NCI-H226 (cell line): ENCODE results near the gene CLEC3A.
A peak's percentile ranks its signal among the peaks of the same experiment; 100 is the strongest.
"Not testable (repeated sequence)": the region's sequence is repeated elsewhere in the genome, so short reads cannot be mapped to it uniquely, and the experiment has no call there.

Experiments used
- DNase-seq: peaks from one replicate; pipeline ENCODE4 v3.0.0-alpha.2; 2015

CLEC3A gene, protein sequence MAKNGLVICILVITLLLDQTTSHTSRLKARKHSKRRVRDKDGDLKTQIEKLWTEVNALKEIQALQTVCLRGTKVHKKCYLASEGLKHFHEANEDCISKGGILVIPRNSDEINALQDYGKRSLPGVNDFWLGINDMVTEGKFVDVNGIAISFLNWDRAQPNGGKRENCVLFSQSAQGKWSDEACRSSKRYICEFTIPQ

DNA sequence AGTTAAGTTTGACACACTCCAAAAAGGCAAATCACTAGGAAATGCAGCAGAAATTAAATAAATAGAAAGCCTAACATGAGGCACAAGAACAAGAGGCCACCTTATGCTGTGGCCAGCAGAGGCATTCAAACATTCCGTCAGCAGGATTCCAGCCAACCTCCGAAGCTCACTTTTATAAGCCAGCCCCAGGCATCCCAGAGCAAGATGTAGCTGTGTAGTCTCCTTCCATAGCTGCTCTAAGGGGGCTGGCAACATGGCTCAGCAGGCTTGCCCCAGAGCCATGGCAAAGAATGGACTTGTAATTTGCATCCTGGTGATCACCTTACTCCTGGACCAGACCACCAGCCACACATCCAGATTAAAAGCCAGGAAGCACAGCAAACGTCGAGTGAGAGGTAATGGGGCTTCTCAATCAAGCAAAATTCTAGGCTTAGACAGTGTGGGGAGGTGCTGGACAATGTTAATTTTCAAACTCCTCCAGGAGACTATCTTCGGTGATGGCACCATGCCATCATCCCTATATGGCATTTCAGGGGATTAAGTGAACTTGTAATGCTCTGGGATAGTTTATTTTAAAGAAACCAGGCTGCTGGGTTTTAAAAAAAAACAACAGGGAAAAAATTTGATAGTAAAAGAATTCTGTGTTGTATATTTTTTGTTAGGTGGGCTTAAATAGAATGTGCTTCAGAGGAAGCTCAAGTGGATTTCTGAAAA is at the start of gene CLEC3A:
Gene CLEC3A (plus strand): TSS at position 202 of the 714 bp plus-strand sequence. CDS start 79 bp downstream, at position 281.
- no peak for DNase-seq

DNA sequence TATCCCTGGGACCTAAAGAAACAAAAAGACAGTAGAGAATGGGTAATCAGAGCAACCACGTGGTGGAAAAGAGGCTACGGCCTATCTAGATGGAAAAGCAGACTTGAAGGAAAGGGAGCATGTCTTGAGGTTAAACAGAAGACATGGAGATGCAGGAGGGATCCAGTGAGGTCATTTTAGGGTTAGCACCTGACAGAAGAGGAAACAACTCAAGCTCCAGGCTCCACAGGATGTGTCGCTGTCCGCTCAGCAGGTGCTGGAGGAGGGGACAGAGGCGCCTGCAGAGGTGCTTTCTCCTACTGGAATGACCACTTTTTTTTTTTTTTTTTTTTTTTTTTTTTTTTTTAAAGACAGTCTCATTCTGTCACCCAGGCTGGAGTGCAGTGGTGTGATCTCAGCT is 47.5 kb upstream of the CLEC3A start:
- DNase-seq, result no peak

DNA sequence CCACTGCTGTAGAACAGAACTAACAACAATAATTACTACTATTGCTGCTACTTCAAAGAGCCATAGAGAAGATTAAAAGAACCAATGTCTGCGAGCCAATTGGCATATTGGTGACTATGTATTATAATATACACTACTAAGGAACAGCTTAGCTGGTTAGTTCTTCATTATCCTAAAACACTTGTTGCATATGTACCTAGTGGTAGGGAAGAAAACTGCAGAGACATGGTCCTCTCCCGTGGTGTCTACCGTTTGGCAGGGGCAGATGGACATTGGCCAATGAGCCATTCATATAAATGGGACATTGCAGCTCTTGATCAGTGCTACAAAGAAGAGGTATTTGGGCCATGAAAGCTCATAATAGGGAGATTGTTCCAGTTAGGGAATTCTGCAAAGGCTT is 46.4 kb upstream of the CLEC3A start:
- DNase-seq, result no peak

DNA sequence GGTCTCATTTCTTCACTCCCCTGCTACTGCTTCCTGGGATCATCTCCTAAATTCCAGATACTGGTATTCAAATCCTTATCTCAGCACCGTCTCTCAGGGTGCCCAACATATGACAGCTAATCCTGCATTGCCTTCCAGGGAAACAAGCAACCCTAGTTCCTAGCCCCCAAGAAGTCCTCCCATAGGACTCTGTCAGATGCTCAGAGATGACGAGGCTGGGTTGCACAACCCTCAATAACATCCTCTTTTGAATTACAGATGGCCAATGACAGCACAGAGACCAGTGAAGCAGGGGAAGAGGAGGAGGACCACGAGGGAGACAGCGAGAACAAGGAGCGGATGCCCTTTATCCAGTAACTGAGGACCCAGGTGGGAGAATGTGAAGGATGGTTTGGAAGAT is 45.0 kb upstream of the CLEC3A start:
- no peak for DNase-seq

DNA sequence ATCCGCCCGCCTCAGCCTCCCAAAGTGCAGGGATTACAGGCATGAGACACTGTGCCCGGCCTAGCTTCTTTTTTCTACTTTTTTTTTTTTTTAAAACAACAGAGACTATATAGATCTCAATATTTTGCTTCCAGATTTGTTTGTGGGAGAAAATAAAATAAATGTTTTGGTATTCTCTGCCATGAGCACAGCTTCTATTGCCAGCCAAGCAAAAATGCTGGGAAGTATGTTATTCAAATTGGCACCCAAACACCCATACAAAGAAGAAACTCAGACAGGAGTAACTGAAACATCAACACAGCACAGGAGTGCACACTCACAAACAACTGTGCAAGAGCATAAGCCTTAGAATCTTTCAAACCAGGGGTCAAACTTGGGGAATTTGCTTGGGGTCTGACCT is 37.2 kb upstream of the CLEC3A start:
- DNase-seq, result no peak

DNA sequence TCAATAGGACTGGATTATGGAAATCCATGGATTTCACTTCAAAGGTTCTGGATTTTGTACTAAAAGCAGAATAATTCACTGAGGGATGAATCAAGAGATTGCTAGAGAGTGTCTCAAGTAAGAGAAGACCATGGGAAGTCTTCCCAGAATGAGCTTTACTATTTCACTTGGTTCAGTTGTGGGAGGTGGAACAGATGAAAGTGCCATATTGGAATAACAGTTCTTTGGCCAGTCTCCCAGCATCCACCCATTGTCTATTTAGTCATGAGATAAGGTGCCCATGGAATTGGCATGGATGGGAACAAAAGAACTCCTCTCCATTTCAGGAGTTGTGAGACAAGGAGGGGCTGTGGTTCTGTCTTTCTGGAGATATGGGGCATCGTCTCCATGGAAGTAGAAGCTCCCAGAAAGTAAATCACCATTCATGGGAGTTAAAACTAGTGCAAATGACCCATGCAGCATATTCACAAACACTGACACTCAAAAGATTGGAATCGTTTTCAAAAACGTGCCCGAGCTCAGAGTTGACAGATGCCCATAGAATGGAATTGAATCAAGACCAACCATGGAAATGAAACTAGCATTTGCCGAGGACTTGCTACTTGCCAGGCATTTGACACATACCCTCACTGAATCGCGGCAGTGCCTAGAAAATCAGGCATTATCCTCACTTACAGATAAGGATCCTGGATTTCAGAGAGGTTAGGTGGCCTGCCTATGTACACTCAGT is 36.2 kb upstream of the CLEC3A start:
- no peak for DNase-seq

DNA sequence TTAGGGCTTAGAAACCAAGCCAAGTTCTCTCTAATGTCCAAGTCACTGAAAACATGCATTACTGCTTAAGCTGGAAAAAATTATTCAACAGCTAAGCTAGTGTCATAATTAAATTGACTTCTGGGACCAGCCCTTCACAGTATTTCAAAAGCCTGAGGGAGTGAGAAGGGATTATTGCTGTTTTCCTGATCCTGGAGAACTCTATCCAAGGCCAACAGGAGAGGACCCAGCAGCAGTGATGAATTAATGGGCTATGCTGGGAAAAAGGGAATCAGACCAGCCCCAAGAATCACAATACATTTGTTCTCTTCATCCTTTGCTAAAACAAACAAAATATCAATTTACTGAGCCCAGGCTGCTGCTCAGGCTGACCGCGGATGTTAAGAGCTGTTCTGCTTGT is 34.5 kb upstream of the CLEC3A start:
- no peak for DNase-seq

DNA sequence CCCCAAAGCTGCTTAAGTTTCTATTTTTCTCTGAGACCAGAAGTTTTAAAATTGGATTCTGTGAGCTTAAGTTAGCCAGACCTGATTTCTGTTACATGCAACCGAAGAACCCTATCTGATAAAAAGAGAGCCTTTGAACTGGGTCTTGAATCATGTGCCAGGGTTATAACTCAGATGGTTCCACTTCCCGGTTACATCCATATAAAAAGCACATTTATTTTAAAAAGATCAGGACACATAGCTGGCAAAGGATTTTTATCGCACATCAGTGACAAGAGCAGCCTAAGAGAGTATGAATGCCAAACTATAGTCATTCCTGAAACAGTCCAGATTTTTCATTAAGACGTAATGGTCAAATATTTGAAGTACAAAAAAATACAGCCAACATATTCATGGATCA is 32.5 kb upstream of the CLEC3A start:
- DNase-seq, result no peak

DNA sequence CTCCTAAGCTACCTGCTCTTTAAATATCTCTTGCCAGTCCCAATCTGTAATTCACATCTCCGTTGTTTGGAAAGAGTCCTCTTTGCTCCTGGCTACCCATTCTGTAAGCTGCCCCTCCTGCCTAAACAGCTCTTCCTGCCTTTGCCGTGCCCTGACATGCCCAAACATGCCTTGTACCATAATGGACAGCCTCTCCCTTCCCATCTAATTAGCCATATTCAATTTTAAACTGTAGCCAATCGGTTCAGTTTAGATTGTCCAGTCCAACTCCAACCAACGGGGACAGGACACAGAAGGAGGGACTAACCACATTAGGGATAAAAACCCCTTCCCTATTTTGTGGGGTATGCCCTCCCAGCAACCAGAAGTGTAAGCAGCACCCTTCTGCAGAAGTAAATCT is 30.6 kb upstream of the CLEC3A start:
- no peak for DNase-seq

DNA sequence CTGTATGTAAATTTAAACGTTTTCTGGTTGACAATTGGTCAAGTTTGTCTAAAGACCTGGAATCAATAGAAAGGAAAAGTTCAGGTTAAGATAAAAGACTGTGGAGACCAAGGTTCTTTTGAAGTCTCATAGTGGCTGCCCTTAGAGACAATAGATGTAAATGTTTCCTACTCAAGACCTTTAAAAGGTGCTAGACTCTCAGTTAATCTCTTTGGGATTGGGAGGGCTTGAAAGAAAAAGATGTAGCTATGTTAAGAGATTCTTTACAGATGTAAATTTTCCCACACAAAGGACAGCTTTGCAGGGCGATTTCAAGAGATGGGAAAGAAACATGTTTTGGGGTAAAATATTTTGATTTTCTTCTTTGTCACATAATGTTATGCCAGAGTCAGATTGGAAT is 30.0 kb upstream of the CLEC3A start:
- not testable (repeated sequence) for DNase-seq

DNA sequence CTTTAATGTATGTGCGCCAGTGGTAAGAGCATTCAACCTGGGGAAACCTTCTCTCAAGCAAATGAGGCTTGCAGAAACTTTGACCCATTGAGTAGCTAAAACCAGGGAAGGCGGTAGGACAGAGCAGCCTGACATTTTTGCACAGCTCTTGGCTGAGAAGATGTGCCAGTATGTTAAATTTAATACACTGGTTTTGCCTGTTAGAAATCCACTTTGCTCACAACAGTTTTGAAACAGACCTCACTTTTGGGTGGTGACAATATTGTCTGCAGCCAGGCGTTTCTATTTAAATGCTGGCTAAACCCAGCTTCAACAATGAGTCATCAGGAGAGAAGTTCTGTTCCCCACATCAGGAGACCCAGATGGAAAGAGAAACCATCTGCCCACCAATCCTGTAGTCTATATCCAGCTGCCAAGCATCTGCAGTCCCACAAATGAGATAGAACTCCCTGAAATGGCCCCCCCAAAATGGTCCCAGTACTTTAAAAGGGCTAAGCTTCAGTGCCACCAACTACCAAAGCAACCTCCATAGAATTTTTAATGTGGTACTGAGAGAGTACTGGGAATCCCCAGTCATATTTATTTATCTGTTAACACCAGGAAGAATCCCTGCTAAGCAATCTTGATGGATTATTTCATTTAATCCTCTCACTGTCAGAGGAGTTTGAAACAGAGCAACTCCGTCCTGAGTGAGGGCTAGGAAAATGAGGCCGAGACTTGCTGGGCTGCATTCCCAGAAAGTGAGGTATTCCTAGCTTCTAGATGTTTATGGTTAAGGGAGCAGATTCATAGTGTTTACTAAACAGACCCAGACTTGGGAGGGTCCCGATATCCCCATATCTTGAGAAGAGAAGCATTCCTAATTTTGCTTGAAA is 29.0 kb upstream of the CLEC3A start:
- DNase-seq, result no peak

DNA sequence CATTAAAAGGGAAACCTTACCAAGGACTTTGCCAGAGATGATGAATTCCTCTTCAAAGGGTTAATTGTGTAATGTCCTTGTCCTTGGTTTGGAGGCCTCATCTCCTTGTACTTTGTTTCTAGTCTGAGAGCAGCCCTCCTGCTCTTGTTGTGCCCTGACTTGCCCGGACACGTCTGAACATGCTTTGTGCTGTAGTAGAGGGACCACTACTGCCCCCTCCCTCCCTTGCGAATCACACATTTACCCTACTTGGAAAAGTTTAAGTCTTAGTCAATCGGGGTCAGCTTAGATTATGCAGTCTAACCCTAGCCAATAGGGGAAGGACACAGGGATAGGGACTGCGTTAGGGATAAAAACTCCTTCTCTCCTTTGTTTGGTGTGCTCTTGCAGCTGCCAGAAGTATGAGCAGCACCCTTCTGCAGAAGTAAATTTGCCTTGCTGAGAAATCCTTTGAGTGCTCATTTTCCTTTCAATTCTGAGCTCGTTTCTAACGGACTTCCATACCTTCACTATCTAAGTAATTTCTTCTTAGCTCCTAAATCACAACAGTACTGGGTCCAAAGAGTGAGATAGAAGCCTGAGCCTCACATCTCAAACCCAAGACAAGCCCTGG is 26.4 kb upstream of the CLEC3A start:
- no peak for DNase-seq

DNA sequence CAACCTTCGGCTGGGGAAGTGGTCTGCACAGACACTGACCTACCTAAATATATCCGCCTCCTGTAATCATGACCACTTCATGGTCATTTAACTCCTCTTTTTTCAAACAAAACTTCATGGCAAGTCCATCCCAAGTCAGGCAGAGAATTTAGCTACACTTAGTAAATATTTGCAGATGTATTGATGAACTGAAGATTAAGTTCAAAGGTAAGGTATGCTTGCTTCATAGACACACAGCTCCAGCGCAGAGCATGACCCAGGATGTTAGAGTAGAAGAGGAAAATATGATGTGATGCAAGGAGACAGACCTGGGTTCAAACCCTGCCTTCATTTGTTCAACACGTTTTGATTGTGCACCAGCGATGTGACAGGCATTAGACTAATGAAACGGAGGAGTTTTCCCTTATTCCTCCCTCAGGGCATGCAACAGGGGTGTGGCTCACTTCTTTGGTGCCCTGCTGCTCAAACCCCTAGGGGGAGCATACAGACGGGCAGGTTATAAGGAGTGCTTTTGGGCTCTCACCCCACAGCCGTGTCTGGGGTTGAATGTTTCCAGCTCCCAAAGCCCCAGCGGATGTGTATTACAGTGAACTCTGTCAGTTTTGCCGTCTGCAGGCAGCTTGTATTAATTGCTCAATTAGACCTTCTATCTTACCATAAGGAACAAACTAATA is 23.9 kb upstream of the CLEC3A start:
- no peak for DNase-seq

DNA sequence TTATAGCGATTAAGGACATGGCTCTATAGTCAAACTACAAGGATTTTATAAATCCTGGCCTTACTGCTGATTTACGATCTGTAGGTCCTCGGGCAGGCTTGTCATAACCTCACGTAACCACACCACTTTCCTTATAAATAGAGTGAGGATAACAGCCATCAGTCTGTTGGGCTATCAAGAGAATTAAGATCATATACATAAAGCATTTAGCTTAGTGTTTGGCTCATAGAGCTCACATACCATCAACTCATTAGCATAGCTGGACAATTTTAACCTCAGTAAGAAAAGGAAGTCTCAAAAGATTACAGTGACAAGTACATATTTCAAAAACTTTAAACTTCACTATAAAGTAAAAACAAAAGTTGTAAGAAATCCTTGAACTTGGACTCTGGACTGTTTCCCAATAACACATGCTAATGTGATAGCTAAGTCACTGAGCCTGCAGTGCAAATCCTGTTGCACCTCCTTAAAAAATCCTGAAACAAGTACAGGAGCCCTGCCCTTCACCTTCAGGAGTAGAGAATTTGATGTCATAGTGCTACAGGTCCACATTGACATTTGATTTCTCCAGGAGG is 20.8 kb upstream of the CLEC3A start:
- no peak for DNase-seq

DNA sequence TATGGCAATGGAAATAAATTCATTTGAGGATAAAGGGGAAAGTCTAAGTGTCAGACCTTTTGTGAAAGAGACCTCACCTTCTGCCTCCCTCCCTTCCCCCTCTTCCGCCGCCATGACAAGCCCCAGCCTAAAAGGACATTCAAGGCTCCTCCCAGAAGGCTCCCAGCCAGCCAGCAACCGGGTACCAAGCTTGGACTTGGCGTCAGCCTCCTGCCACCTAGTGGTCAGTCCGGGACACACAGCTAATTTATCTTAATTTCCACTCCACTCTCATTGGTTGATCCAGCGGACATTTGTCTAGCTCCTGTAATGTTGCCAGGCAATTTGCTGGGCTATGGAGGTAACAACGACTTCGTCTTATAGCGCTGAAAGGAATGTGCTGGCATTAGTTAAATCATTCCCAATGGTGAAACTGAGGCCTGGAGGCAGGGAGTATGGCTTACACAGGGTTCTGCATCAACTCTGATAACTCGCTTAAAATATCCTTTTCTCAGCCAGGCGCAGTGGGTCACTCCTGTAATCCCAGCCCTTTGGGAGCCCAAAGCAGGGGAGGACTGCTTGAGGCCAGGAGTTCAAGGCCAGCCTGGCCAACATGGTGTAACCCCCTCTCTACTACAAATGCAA is 19.3 kb upstream of the CLEC3A start:
- peak; percentile 64 for DNase-seq

DNA sequence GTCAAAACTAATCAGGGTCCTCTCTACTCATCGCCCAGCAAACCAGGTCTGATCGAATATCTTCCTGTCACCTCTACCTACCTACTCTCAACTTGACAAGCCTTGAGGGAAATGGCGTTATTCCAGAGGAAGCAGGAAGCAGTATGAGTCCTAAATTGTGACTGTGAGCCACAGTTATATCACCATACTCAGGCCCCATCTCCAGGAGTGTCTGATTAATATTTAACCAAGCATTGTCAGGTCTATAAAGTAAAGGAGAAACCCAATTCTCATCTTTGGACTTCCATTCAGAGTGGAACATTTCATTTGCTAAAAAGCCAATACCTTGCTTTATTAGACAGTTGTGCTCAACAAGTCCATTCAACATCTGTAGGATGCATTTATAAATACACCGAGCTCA is 17.8 kb upstream of the CLEC3A start:
- no peak for DNase-seq

DNA sequence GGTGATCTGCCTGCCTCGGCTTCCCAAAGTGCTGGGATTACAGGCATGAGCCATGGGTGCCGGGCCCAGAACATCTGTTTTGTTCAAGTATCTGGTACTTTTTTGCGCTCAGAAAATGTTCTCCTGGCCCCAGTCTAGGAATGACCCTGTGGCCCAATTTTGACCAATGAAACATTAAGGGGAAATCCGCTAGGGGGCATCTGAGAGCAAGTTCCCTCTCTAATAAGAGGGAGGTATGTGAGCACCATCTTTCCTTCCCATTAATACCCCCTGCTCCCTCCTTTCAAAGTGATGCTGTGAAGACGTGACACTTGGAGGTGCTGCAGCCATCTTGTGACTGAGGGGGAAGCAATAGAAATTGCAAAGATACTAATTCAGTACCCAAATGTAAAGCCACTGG is 16.5 kb upstream of the CLEC3A start:
- DNase-seq, result no peak

DNA sequence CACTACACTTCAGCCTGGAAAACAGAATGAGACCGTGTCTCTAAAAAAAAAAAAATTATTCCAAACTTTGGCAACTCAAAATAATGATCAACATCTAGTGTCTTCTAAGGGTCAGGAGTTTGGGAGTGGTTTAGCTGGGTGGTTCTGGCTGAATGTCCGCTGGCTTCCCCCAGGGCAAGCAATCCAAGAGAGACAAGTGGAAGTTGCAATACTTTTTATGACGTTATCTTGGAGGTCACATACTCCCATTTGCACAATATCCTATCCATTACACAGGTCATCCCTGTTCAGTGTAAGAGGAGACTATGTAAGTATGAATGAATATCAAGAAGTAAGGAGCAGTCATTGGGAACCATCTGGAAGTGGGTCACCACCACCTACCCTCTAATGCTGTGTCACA is 15.2 kb upstream of the CLEC3A start:
- no peak for DNase-seq

DNA sequence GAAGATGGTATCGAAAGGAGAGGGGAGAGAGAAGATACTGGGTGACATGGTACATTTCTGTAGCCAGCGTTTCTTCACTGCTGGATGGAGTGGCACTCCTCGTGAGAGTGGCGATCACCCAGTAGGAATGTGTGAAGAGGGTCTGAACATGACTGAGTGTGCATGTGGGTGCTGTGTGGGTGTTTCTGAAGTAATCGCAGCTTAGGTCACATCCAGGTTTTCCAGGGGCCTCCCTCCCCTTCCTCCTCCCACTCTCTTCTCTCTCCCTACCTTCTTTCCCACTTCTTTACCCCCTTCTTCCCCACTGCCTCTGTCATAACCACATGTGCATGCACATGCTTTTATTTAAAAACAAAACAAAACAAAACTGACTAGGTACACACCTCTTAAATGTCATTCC is 1.8 kb downstream of the CLEC3A start:
- DNase-seq, result no peak

DNA sequence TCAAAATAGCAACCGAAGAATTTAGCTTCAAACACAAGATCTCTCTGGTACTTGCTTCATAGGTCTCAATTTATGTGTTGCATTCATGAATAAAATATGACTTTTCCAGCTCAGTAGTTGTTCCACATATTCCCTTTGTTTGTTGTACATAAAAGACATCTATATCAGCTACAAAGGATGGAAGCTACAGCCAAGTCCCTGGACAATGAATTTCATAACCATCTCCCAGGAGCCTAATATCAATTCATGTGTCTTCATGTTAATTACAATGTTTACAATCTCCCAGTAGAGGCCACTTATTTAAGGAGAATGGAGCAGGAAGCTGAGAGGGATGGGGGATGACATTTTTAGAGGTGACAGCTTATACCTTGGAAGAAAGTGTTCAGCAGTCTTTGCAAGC is 3.3 kb downstream of the CLEC3A start:
- no peak for DNase-seq

DNA sequence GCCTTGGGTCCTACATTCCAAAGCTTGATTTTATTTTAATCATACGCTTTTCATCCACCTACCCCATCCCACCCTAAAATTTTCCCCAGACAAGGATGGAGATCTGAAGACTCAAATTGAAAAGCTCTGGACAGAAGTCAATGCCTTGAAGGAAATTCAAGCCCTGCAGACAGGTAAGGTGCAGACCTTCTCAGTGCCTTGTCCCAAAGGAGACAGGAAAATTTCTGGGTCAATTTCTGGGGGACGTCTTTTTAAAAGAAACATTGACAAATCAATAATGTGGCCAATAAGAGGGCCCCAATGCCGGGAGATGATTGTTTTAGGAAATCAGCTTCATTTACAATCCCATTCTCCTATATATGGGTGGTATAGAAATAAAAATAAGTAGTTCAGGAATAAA is 5.7 kb downstream of the CLEC3A start:
- no peak for DNase-seq
